HG02973 (cell line): ENCODE data around the gene MACROD2.

Source experiments
- ATAC-seq: cut with Tn5 transposase; IDR thresholded peaks from one replicate; pipeline ENCODE4 v1.9.1; 2021; ENCODE audit warnings: moderate library complexity; ENCODE audit not compliant: unreplicated experiment

The MACROD2 gene

GRCh38 chr20:14055127-14055742 is 59.9 kb downstream of the MACROD2 start:
- ATAC-seq: no peak

- no peak for ATAC-seq
Measured at GRCh38 chr20:14062171-14062570, 66.9 kb downstream of the MACROD2 start.

- no peak for ATAC-seq
Measured at GRCh38 chr20:14062786-14063185, 67.5 kb downstream of the MACROD2 start.

- no peak for ATAC-seq
Measured at GRCh38 chr20:14064333-14064732, 69.0 kb downstream of the MACROD2 start.

GRCh38 chr20:14064921-14065320 is 69.6 kb downstream of the MACROD2 start:
- ATAC-seq: no peak

GRCh38 chr20:14065774-14066173 is 70.5 kb downstream of the MACROD2 start:
- no peak for ATAC-seq

- ATAC-seq: no peak
Measured at GRCh38 chr20:14067603-14068002, 72.3 kb downstream of the MACROD2 start.

GRCh38 chr20:14069796-14070195 is 74.5 kb downstream of the MACROD2 start:
- ATAC-seq: no peak

GRCh38 chr20:14093652-14094051 is 98.3 kb downstream of the MACROD2 start:
- ATAC-seq: no peak

GRCh38 chr20:14098261-14098660 is 102.9 kb downstream of the MACROD2 start:
- no peak for ATAC-seq

GRCh38 chr20:14113416-14113815 is 118.1 kb downstream of the MACROD2 start:
- no peak for ATAC-seq

- ATAC-seq: no peak
Measured at GRCh38 chr20:14114065-14114704, 118.9 kb downstream of the MACROD2 start.

- no peak for ATAC-seq
Measured at GRCh38 chr20:14116037-14116436, 120.7 kb downstream of the MACROD2 start.

- ATAC-seq: no peak
Measured at GRCh38 chr20:14117768-14118167, 122.5 kb downstream of the MACROD2 start.

GRCh38 chr20:14126856-14127255 is 131.5 kb downstream of the MACROD2 start:
- ATAC-seq: no peak

GRCh38 chr20:14127514-14128223 is 132.4 kb downstream of the MACROD2 start:
- no peak for ATAC-seq

- no peak for ATAC-seq
Measured at GRCh38 chr20:14134004-14134403, 138.7 kb downstream of the MACROD2 start.

- ATAC-seq: no peak
Measured at GRCh38 chr20:14142171-14142570, 146.9 kb downstream of the MACROD2 start.

GRCh38 chr20:14142964-14143627 is 147.8 kb downstream of the MACROD2 start:
- ATAC-seq: no peak

- no peak for ATAC-seq
Measured at GRCh38 chr20:14148042-14148441, 152.7 kb downstream of the MACROD2 start.

GRCh38 chr20:14155361-14155760 is 160.0 kb downstream of the MACROD2 start:
- no peak for ATAC-seq

GRCh38 chr20:14178528-14178927 is 183.2 kb downstream of the MACROD2 start:
- no peak for ATAC-seq
